SIG-M5 treated with dmso at 0.1 percent for 504 hours (cell line): ENCODE measurements around the gene CRB2.

Source experiments
- DNase-seq: peaks from one replicate; lab custom pipeline; 2025; ENCODE audit not compliant: unreplicated experiment; lab: John Stamatoyannopoulos, UW

The CRB2 gene

GRCh38 chr9:123362856-123363255 lies 6.9 kb downstream of the CRB2 start:
- no peak for DNase-seq

- DNase-seq: no peak
These were observed 8.3 kb downstream of the CRB2 start for GRCh38 chr9:123364241-123364824.

GRCh38 chr9:123365287-123365880 lies 9.4 kb downstream of the CRB2 start:
- DNase-seq: no peak

DNA sequence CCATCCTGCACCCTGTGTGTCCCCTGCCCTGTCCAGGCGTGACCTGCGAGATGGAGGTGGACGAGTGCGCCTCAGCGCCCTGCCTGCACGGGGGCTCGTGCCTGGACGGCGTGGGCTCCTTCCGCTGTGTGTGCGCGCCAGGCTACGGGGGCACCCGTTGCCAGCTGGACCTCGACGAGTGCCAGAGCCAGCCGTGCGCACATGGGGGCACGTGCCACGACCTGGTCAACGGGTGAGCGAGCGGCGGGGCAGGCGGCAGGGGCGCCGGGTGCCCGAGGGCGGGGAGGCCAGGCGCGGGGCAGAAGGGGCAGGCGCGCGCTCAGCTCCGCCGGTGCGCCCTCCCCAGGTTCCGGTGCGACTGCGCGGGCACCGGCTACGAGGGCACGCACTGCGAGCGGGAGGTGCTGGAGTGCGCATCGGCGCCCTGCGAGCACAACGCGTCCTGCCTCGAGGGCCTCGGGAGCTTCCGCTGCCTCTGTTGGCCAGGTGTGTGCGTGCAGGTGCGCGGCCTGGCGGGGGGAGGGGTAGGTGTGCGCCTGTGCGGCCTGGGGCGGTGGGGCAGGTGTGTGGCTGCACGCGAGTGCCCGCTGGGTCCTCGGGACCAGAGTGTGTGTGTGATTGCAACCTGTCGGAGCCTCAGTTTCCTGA lies 10.0 kb downstream of the CRB2 start:
- DNase-seq: no peak

- no peak for DNase-seq
These were observed 12.0 kb downstream of the CRB2 start for GRCh38 chr9:123368023-123368422.

GRCh38 chr9:123368536-123369153 lies 12.6 kb downstream of the CRB2 start:
- no peak for DNase-seq

DNA sequence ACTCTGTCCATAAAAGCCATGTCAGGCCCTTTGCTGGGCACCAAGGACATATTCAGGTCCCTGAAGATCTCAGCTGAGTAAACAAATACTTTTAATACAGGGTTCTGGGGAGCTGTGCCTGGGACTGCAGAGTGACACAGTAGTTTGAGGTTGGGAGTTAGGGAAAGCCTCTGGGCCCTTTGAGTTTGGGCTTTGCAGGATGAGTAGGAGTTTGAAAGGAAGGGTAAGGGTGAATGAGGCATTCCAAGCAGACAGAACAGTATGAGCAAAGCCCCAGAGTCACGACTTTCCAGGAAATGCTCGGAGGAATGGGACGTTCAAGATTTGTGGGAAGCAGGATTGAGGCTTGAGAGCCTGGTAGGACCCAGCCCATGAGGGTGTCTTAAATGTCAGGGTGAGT lies 13.3 kb downstream of the CRB2 start:
- DNase-seq: no peak

DNA sequence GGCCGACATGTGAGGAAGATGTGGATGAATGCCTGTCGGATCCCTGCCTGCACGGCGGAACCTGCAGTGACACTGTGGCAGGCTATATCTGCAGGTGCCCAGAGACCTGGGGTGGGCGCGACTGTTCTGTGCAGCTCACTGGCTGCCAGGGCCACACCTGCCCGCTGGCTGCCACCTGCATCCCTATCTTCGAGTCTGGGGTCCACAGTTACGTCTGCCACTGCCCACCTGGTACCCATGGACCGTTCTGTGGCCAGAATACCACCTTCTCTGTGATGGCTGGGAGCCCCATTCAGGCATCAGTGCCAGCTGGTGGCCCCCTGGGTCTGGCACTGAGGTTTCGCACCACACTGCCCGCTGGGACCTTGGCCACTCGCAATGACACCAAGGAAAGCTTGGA lies 14.1 kb downstream of the CRB2 start:
- no peak for DNase-seq

DNA sequence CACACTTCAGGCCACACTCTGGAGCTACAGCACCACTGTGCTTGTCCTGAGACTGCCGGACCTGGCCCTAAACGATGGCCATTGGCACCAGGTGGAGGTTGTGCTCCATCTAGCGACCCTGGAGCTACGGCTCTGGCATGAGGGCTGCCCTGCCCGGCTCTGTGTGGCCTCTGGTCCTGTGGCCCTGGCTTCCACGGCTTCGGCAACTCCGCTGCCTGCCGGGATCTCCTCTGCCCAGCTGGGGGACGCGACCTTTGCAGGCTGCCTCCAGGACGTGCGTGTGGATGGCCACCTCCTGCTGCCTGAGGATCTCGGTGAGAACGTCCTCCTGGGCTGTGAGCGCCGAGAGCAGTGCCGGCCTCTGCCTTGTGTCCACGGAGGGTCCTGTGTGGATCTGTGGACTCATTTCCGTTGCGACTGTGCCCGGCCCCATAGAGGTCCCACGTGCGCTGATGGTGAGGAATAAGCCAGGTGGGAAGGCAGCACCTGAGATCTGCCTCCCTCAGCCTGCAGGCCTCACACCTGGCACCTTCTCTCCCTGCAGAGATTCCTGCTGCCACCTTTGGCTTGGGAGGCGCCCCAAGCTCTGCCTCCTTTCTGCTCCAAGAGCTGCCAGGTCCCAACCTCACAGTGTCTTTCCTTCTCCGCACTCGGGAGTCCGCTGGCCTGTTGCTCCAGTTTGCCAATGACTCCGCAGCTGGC lies 14.7 kb downstream of the CRB2 start:
- no peak for DNase-seq

DNA sequence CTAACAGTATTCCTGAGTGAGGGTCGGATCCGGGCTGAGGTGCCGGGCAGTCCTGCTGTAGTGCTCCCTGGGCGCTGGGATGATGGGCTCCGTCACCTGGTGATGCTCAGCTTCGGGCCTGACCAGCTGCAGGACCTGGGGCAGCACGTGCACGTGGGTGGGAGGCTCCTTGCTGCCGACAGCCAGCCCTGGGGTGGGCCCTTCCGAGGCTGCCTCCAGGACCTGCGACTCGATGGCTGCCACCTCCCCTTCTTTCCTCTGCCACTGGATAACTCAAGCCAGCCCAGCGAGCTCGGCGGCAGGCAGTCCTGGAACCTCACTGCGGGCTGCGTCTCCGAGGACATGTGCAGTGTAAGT lies 15.2 kb downstream of the CRB2 start:
- DNase-seq: no peak

GRCh38 chr9:123371805-123372590 lies 16.0 kb downstream of the CRB2 start:
- no peak for DNase-seq

GRCh38 chr9:123372766-123373446 lies 16.9 kb downstream of the CRB2 start:
- DNase-seq: no peak

- no peak for DNase-seq
These were observed 17.5 kb downstream of the CRB2 start for GRCh38 chr9:123373447-123373923.

DNA sequence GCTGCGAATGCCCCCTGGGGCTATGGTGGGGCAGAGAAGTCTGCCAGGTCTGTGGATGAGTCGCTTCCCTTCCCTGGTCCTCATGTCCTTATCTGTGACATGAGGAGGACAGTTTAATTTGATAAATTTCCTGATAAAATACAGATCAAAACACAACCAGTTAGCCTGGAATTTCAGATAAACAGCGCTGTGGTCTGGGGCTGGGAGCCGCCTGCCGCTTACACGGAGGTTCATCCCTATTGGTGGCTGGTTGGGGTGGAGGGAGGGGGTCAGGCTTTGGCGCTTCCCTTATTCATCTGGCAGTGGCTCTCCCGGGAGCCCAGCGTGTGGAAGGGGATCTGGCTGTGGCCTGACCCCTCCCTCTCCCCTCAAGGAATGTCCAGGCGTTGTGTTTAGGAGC lies 17.9 kb downstream of the CRB2 start:
- DNase-seq: no peak

- DNase-seq: no peak
These were observed 19.6 kb downstream of the CRB2 start for GRCh38 chr9:123375469-123376132.

DNA sequence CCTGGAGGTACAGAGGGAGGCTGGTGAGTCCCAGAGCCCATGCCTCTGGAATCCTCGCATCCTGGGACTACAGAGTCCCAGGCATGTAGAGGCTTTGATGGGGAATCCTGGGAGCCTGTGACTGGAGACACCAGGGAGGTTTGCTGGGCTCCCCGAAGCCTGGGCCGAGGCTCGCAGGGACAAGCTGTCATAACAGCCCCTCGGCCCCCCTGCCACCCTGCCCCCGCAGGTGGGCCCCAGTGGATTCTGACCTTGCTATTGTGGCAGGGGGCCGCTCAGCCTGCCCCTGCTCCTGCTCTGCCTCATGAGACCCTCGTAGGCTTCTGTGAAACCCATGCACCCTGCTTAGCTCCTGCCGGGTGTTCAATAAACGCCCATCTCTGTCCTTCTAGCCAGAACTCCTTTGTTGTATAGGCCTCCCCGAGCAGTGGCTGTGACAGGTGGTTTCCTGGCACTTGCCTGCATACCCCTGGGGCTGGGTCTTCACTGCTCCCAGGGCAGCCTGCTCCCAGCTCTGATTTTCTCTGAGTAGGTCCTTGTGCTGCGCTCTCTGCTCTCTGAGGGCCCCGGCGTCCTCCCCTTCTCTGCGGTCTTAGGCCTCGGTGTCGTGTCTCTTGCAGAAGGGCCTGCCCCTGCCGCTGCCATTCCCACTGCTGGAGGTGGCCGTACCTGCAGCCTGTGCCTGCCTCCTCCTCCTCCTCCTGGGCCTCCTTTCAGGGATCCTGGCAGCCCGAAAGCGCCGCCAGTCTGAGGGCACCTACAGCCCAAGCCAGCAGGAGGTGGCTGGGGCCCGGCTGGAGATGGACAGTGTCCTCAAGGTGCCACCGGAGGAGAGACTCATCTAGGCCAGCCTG lies 20.4 kb downstream of the CRB2 start:
- no peak for DNase-seq

DNA sequence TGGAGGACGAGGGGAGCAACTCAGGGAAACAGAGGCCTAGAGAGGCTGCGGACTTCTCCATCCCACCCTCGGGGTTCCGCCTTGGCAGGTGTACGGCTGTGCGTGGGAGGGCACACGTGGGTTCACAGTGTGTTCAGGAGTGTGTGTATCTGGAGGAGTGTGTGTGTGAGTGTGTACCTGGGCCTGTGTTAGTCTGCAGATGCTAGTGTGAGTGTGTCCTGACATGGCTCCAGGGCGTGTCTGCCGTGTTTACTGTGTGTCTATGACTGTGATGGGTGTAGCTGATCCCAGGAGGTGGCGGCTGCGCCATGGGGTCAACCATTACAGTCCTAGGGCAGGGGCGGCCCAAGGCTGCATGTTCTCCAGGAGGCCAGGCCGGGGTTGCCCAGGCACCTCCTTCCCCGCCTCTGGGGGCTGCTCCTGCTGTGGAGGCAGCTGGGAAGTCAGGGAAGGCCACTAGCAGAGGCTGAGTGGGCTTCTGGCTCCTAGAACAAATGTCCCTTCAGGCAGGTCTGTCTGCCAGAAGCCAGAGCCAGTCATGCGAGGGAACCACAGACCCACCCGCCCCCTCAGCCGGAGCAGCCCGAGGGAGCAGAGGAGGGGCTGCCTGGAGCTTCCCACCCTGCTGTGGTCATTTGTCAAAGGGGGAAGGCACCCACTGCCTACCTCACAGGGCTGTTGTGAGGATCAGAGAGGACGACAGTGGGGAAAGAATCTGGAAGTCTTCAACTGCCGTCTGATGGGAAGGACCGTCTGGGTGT lies 21.4 kb downstream of the CRB2 start:
- no peak for DNase-seq

- DNase-seq: no peak
These were observed 22.0 kb downstream of the CRB2 start for GRCh38 chr9:123378025-123378424.
